Gastrocnemius medialis (tissue), 4 donors: Measurements from ENCODE around the gene MYO1G.

Experiments used
- POLR2A ChIP-seq, 2 donors: fragments of 450-650 bp; IDR thresholded peaks; one replicate each; pipeline ENCODE4 v1.6.1; 2017; ENCODE audit warnings: antibody characterized with exemption in 2 of 2, mild to moderate bottlenecking in 2 of 2, moderate library complexity in 2 of 2
- TF ChIP-seq, protein P1 (sequence below), 5 experiments: fragments of 450-650 bp in 3 of 5; fragments of 200-600 bp in 2 of 5; sonication (generic) in 2 of 5; IDR thresholded peaks in 4 of 5; conservative IDR thresholded peaks in 1 of 5; 1 replicate in 4 of 5; 2 replicates in 1 of 5; pipeline ENCODE4 v1.5.1; 2016 to 2019; ENCODE audit warnings: antibody characterized with exemption in 5 of 5, mild to moderate bottlenecking in 3 of 5, moderate library complexity in 3 of 5

DNA sequence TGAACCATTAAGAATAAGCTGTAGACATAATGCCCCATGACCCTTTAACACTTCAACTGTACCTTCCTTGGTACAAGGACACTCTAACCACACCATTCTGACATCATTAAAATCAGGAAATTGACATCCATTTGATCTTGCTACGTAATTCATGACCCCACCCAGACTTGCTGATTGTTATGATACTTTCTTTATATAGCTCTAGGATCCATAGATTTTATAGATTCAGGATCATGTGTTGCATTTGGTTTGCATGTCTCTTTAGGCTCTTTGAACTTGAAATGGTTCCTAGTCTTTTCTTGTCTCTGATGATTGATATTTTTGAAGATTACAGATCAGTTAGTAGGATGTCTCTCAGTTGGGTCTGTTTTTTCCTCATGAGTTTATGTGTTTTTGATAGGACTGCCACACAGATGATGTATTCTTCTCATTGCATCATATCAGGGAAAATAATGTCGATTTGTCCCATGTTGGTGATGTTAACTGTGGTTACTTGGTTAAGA is 34.7 kb upstream of the MYO1G start:
- no peak for TF ChIP-seq POLR2A (IDR thresholded peaks at IDR 0.05)
- TF ChIP-seq, protein P1, sequence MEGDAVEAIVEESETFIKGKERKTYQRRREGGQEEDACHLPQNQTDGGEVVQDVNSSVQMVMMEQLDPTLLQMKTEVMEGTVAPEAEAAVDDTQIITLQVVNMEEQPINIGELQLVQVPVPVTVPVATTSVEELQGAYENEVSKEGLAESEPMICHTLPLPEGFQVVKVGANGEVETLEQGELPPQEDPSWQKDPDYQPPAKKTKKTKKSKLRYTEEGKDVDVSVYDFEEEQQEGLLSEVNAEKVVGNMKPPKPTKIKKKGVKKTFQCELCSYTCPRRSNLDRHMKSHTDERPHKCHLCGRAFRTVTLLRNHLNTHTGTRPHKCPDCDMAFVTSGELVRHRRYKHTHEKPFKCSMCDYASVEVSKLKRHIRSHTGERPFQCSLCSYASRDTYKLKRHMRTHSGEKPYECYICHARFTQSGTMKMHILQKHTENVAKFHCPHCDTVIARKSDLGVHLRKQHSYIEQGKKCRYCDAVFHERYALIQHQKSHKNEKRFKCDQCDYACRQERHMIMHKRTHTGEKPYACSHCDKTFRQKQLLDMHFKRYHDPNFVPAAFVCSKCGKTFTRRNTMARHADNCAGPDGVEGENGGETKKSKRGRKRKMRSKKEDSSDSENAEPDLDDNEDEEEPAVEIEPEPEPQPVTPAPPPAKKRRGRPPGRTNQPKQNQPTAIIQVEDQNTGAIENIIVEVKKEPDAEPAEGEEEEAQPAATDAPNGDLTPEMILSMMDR (IDR thresholded peaks at IDR 0.05 in 4 of 5, conservative IDR thresholded peaks at IDR 0.05 in 1 of 5), result no peak
